ENCODE measurements around the gene SCARB1. TPM values are rescaled to one million over a fixed set of nuclear protein-coding genes. Genes with fewer than 3 reads are reported as not detected.

SCARB1 gene
- total and polyA plus RNA-seq, 9 of the 15 experiments (the other 6 are each of a cell fraction or from before 2014, with no cell fraction given): 0.56 to 157 (median 52.8) TPM

DNA sequence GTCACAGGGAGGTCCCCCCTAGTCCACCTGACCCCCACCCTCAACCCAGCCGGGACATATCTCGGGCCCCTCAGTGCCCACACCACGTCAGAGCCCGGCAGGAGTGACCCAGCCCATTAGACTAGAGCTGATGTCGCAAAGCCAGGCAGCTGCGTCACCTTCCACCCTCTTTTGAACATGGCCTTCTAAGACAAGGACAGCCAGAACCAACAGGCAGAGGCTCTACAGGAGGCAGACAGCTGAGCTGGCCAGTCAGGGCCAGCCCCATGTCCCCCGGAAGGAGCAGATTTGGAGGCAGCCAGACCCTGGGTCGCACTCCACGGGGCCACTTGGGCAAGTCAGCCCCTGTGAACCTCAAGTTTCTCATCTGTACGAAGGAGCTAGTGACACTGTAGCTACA, 44.1 kb downstream of the SCARB1 start:
- peaks cover 11% of the 10 kb centered on the region for H3K9me1 ChIP-seq (ENCODE audit: control insufficient read depth, insufficient read depth, low read length)
- no peak overlapping the region for H3K27ac ChIP-seq (ENCODE audit: extremely low read depth, low read depth, low read length)
- H4K20me1 ChIP-seq (replicated peaks; ENCODE audit: control insufficient read depth, insufficient read depth, low read length): peaks cover 13% of the 10 kb centered on the region
- BruUV-seq (replicated peaks): no TSS peak
- peaks cover 0 to 12% of the 10 kb centered on the region in 2 experiments; a peak in 1 of 5 replicates for H3K4me1 ChIP-seq (replicated peaks in 1 of 2; ENCODE audit: control insufficient read depth in 2 of 2, insufficient read depth in 2 of 2, low read length in 2 of 2)
- H3K4me3 ChIP-seq: no peak overlapping the region
- H3K9me3 ChIP-seq (replicated peaks; ENCODE audit: control insufficient read depth, insufficient read depth, low read depth, low read length): no peaks in the 10 kb centered on the region
- peak overlapping the region in 1 of 2 experiments; percentile 69; a peak in 1 of 4 replicates for H3K9ac ChIP-seq (ENCODE audit: insufficient read depth in 1 of 2, low read depth in 2 of 2, low read length in 2 of 2)
- H3K4me2 ChIP-seq (ENCODE audit: insufficient read depth, low read length): no peak overlapping the region
- ChIA-PET CTCF (ENCODE audit: low intra/inter-chr PET ratio) (no interaction called here), POLR2A (interaction anchor here (1.0 kb wide), 1 partner anchor 10 kb away, joined by 3 read pairs; no protein-coding TSS in a partner anchor)
- H3K27me3 ChIP-seq (ENCODE audit: control insufficient read depth in 2 of 2, insufficient read depth in 2 of 2, low read length in 2 of 2): no peaks in the 10 kb centered on the region
- ATAC-seq (no peak), FAIRE-seq (no peak), DNase-seq (ENCODE audit: extremely low read depth in 1 of 4, low spot score in 3 of 4) (no peak)
- H2AFZ ChIP-seq (ENCODE audit: low read depth, low read length): no peak overlapping the region
- intact Hi-C loops (cut with micrococcal nuclease): no loop called here
- 91% methylated on average over 9 of the region's 10 CpGs for WGBS (ENCODE audit: insufficient coverage, low coverage, missing lambda C conversion rate)
- H3K79me2 ChIP-seq (ENCODE audit: control insufficient read depth, insufficient read depth, low read length): peaks cover 63% of the 10 kb centered on the region
- peaks cover 68% of the 10 kb centered on the region for H3K36me3 ChIP-seq (ENCODE audit: control insufficient read depth, insufficient read depth, low read length)
- in situ Hi-C loops (cut with MboI): no loop called here
- TF ChIP-seq KLF10 (CRISPR knock-in tag; IDR thresholded peaks at IDR 0.05) (no peak), ZNF311 (CRISPR knock-in tag; IDR thresholded peaks at IDR 0.05) (no peak), ZNF347 (CRISPR knock-in tag; IDR thresholded peaks at IDR 0.05; ENCODE audit: low read depth) (no peak), ZNF318 (IDR thresholded peaks at IDR 0.05; ENCODE audit: borderline replicate concordance in 1 of 2, low read depth in 1 of 2) (no peak), HDAC6 (IDR thresholded peaks at IDR 0.05; ENCODE audit: low read depth, low read length) (no peak), THAP7 (CRISPR knock-in tag; IDR thresholded peaks at IDR 0.05) (no peak), ZNF445 (CRISPR knock-in tag; IDR thresholded peaks at IDR 0.05; ENCODE audit: low read depth) (no peak), THAP12 (CRISPR knock-in tag; IDR thresholded peaks at IDR 0.05) (no peak), BACH1 (tag; IDR thresholded peaks at IDR 0.05) (no peak)
- TF ChIP-seq, protein P1, sequence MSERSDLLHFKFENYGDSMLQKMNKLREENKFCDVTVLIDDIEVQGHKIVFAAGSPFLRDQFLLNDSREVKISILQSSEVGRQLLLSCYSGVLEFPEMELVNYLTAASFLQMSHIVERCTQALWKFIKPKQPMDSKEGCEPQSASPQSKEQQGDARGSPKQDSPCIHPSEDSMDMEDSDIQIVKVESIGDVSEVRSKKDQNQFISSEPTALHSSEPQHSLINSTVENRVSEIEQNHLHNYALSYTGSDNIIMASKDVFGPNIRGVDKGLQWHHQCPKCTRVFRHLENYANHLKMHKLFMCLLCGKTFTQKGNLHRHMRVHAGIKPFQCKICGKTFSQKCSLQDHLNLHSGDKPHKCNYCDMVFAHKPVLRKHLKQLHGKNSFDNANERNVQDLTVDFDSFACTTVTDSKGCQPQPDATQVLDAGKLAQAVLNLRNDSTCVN (CRISPR knock-in tag; IDR thresholded peaks at IDR 0.05): no peak
